ENCODE measurements around the gene NOL4L.

The NOL4L gene

GRCh38 chr20:32523613-32524213 lies 61.4 kb downstream of the NOL4L start:
- DNase-seq (ENCODE audit: low read depth in 2 of 2): no peak

- no peak for DNase-seq (ENCODE audit: low read depth in 2 of 2)
Observed at GRCh38 chr20:32522776-32523612, 62.1 kb downstream of the NOL4L start.

- DNase-seq (ENCODE audit: low read depth in 2 of 2): no peak
Observed at GRCh38 chr20:32522526-32522775, 62.7 kb downstream of the NOL4L start.

- DNase-seq (ENCODE audit: low read depth in 2 of 2): peak in 1 of 2 experiments; percentile 66
Observed at GRCh38 chr20:32521780-32522525, 63.2 kb downstream of the NOL4L start.

GRCh38 chr20:32520927-32521203 lies 64.3 kb downstream of the NOL4L start:
- DNase-seq (ENCODE audit: low read depth in 2 of 2): no peak

- no peak for DNase-seq (ENCODE audit: low read depth in 2 of 2)
Observed at GRCh38 chr20:32519381-32519730, 65.8 kb downstream of the NOL4L start.

- DNase-seq (ENCODE audit: low read depth in 2 of 2): no peak
Observed at GRCh38 chr20:32518593-32519380, 66.3 kb downstream of the NOL4L start.

- no peak for DNase-seq (ENCODE audit: low read depth in 2 of 2)
Observed at GRCh38 chr20:32517914-32518592, 67.1 kb downstream of the NOL4L start.

- DNase-seq (ENCODE audit: low read depth in 2 of 2): no peak
Observed at GRCh38 chr20:32517518-32517873, 67.6 kb downstream of the NOL4L start.

- no peak for DNase-seq (ENCODE audit: low read depth in 2 of 2)
Observed at GRCh38 chr20:32516583-32517517, 68.3 kb downstream of the NOL4L start.

GRCh38 chr20:32515631-32516101 lies 69.5 kb downstream of the NOL4L start:
- DNase-seq (ENCODE audit: low read depth in 2 of 2): no peak

- DNase-seq (ENCODE audit: low read depth in 2 of 2): no peak
Observed at GRCh38 chr20:32514760-32515159, 70.4 kb downstream of the NOL4L start.

GRCh38 chr20:32513031-32513866 lies 71.9 kb downstream of the NOL4L start:
- DNase-seq (ENCODE audit: low read depth in 2 of 2): no peak

- no peak for DNase-seq (ENCODE audit: low read depth in 2 of 2)
Observed at GRCh38 chr20:32512047-32512385, 73.1 kb downstream of the NOL4L start.

GRCh38 chr20:32511358-32512046 lies 73.6 kb downstream of the NOL4L start:
- no peak for DNase-seq (ENCODE audit: low read depth in 2 of 2)

GRCh38 chr20:32510601-32511357 lies 74.4 kb downstream of the NOL4L start:
- no peak for DNase-seq (ENCODE audit: low read depth in 2 of 2)

- no peak for DNase-seq (ENCODE audit: low read depth in 2 of 2)
Observed at GRCh38 chr20:32510120-32510600, 75.0 kb downstream of the NOL4L start.

- peak in 1 of 2 experiments; percentile 42 for DNase-seq (ENCODE audit: low read depth in 2 of 2)
Observed at GRCh38 chr20:32509639-32510066, 75.5 kb downstream of the NOL4L start.
